Fibroblast of lung (primary cell): ENCODE results near the gene POU4F1. TPM values are rescaled to one million over a fixed set of nuclear protein-coding genes. Genes with fewer than 3 reads are reported as not detected.
A peak's percentile ranks its signal among the peaks of the same experiment; 100 is the strongest.

Experiments
- DNase-seq, 2 donors: peaks; one replicate each; pipeline versions ENCODE4 v3.0.0 to v3.0.0-alpha.2; 2010; ENCODE audit warnings: low read depth in 2 of 2
- H2AFZ ChIP-seq: 2 replicates; pipeline ENCODE4 v1.5.1; 2012; ENCODE audit warnings: low read length, control low read depth, inconsistent platforms
- H3K27ac ChIP-seq: 2 replicates; pipeline ENCODE4 v1.5.1; 2011; ENCODE audit warnings: low read length, control low read depth; ENCODE audit not compliant: insufficient read depth
- H3K27me3 ChIP-seq: 2 replicates; pipeline ENCODE4 v1.5.1; 2011; ENCODE audit warnings: mild to moderate bottlenecking, low read length; ENCODE audit not compliant: control insufficient read depth, insufficient read depth
- H3K36me3 ChIP-seq: 2 replicates; pipeline ENCODE4 v1.5.1; 2011; ENCODE audit warnings: low read length; ENCODE audit not compliant: control insufficient read depth, insufficient read depth
- H3K4me1 ChIP-seq: 2 replicates; pipeline ENCODE4 v1.5.1; 2011; ENCODE audit warnings: low read length; ENCODE audit not compliant: control insufficient read depth, insufficient read depth; ENCODE audit errors: extremely low read depth
- H3K4me2 ChIP-seq: 2 replicates; pipeline ENCODE4 v1.5.1; 2011; ENCODE audit warnings: low read length, control low read depth; ENCODE audit not compliant: insufficient read depth; ENCODE audit errors: extremely low read depth
- H3K4me3 ChIP-seq, 4 experiments: fragments of 200-600 bp in 1 of 4; sonication (generic) in 1 of 4; replicated peaks in 1 of 4; 2 replicates each; pipeline ENCODE4 v1.5.1; 2011 to 2016; ENCODE audit warnings: low read length in 4 of 4, low read depth in 3 of 4, mild to moderate bottlenecking in 3 of 4, control low read depth in 2 of 4, inconsistent platforms in 1 of 4, mixed read lengths in 1 of 4; ENCODE audit not compliant: insufficient read depth in 1 of 4; ENCODE audit errors: control extremely low read depth in 1 of 4
- H3K79me2 ChIP-seq: 2 replicates; pipeline ENCODE4 v1.5.1; 2012; ENCODE audit warnings: mild to moderate bottlenecking, low read length, inconsistent platforms; ENCODE audit not compliant: control insufficient read depth, insufficient read depth
- H3K9ac ChIP-seq: 2 replicates; pipeline ENCODE4 v1.5.1; 2011; ENCODE audit warnings: mild to moderate bottlenecking, low read length, control low read depth; ENCODE audit not compliant: insufficient read depth
- H3K9me3 ChIP-seq: 2 replicates; pipeline ENCODE4 v1.5.1; 2012; ENCODE audit warnings: low read depth, low read length; ENCODE audit not compliant: control insufficient read depth, insufficient read depth
- H4K20me1 ChIP-seq: 2 replicates; pipeline ENCODE4 v1.5.1; 2011; ENCODE audit warnings: low read length; ENCODE audit not compliant: control insufficient read depth, insufficient read depth; ENCODE audit errors: extremely low read depth
- EZH2 ChIP-seq: IDR thresholded peaks from 2 replicates; pipeline ENCODE4 v1.5.1; 2012; ENCODE audit warnings: low read length, control low read depth, mild to moderate bottlenecking; ENCODE audit errors: missing control alignments
- polyA plus RNA-seq, 2 donors: library from polyadenylated mRNA; depleted of rRNA in 1 of 2; stranded (reverse) in 1 of 2; unstranded in 1 of 2; fragments of >200 nt; gene quantifications; 2 replicates each; pipeline ENCODE4 v1.2.1, GENCODE V29; 2011 to 2012; ENCODE audit warnings: missing spikeins in 1 of 2
- total RNA-seq: library from RNA; depleted of rRNA; stranded (reverse); fragments of >200 nt; gene quantifications from 2 replicates; pipeline ENCODE4 v1.2.1, GENCODE V29; 2014
- TF ChIP-seq, protein P1 (sequence below), 2 donors: IDR thresholded peaks in 1 of 2; conservative IDR thresholded peaks in 1 of 2; 1 replicate in 1 of 2; 2 replicates in 1 of 2; pipeline ENCODE4 v1.5.1; 2011 to 2012; ENCODE audit warnings: low read length in 2 of 2, control low read depth in 1 of 2, inconsistent platforms in 1 of 2, low read depth in 1 of 2, mild to moderate bottlenecking in 1 of 2

POU4F1 gene
- total and polyA plus RNA-seq, 2 donors (not counting 1 experiment from before 2014, with no cell fraction given), result not detected

DNA sequence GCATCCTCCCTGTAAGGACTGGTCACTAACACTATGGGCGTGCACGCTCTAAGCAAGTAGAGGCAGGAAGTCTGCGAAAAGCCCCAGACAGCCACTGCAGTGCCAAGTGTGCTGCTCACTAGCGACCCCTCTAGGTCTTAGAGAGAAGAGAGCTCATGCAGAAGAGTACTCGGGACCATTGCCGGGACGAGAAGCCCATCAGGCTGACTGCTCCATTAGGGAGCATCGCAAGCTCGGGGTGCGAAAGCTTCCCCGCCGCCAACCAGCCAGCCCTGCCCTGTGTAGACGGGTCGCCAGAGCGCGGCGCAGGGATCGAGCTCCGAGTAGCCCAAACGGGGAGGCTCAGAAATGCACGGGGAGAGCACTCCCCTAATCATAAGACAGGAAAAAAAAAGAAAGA lies 16.6 kb downstream of the POU4F1 start:
- peaks cover 10% of the 10 kb centered on the region for H3K27me3 ChIP-seq
- no peaks in the 10 kb centered on the region for H4K20me1 ChIP-seq
- no peaks in the 10 kb centered on the region for H3K4me1 ChIP-seq
- no peak overlapping the region for H3K4me3 ChIP-seq
- H3K9ac ChIP-seq, result no peak overlapping the region
- no peak for TF ChIP-seq EZH2
- TF ChIP-seq, protein P1, sequence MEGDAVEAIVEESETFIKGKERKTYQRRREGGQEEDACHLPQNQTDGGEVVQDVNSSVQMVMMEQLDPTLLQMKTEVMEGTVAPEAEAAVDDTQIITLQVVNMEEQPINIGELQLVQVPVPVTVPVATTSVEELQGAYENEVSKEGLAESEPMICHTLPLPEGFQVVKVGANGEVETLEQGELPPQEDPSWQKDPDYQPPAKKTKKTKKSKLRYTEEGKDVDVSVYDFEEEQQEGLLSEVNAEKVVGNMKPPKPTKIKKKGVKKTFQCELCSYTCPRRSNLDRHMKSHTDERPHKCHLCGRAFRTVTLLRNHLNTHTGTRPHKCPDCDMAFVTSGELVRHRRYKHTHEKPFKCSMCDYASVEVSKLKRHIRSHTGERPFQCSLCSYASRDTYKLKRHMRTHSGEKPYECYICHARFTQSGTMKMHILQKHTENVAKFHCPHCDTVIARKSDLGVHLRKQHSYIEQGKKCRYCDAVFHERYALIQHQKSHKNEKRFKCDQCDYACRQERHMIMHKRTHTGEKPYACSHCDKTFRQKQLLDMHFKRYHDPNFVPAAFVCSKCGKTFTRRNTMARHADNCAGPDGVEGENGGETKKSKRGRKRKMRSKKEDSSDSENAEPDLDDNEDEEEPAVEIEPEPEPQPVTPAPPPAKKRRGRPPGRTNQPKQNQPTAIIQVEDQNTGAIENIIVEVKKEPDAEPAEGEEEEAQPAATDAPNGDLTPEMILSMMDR (conservative IDR thresholded peaks at IDR 0.05 in 1 of 2, IDR thresholded peaks at IDR 0.05 in 1 of 2; ENCODE audit: low read depth in 1 of 2, low read length in 2 of 2), result peak; percentile 13 to 32
- no peak overlapping the region for H3K4me2 ChIP-seq
- H3K36me3 ChIP-seq, result no peaks in the 10 kb centered on the region
- no peak overlapping the region for H2AFZ ChIP-seq
- peak in 1 of 2 donors; percentile 8 for DNase-seq
- H3K27ac ChIP-seq, result no peak overlapping the region
- no peaks in the 10 kb centered on the region for H3K79me2 ChIP-seq
- no peaks in the 10 kb centered on the region for H3K9me3 ChIP-seq

DNA sequence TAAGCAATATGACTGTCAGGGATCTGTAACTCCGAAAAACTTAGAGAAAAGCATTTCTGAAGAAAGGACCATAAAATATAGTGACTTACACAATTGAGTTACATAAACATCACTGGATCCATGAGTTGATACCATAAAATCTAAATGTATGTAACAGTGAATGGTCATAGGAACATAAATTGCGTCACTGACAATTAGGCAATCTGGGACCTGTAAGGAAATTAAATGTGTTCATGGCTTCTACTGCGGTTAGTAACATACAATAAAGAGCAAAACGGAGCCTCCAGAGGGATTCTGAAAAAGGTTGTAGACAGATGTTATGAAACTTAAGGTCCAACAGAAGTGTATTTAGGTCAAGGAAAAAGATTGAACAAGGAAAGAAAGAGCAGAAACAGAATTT lies 27.1 kb downstream of the POU4F1 start:
- no peaks in the 10 kb centered on the region for H3K4me1 ChIP-seq
- no peaks in the 10 kb centered on the region for H4K20me1 ChIP-seq
- no peak overlapping the region for H2AFZ ChIP-seq
- TF ChIP-seq EZH2, result no peak
- TF ChIP-seq, protein P1 (conservative IDR thresholded peaks at IDR 0.05 in 1 of 2, IDR thresholded peaks at IDR 0.05 in 1 of 2; ENCODE audit: low read depth in 1 of 2, low read length in 2 of 2), result no peak
- no peak overlapping the region for H3K4me2 ChIP-seq
- H3K27ac ChIP-seq, result no peak overlapping the region
- no peak overlapping the region for H3K4me3 ChIP-seq
- no peaks in the 10 kb centered on the region for H3K27me3 ChIP-seq
- no peak overlapping the region for H3K9ac ChIP-seq
- no peak for DNase-seq
- no peaks in the 10 kb centered on the region for H3K79me2 ChIP-seq
- no peaks in the 10 kb centered on the region for H3K36me3 ChIP-seq
- no peaks in the 10 kb centered on the region for H3K9me3 ChIP-seq

DNA sequence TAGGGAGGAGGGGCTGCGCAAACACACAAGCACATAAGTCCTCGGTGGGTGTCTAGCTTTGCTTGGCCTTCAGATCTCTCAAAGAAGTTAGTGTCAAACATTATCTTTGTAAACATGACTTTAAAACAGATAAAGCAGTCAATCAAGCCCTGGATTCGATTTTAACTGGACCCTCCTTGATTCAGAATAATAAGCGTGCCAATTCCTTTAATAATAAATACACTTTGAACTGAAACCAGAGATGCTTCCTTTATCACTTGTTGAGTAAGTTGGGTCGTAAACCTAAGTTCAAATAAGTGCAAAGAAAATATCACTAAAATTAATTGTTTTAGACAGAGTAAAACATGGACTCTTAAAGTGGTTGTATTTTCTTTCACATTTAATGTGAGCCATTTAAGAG lies 30.9 kb downstream of the POU4F1 start:
- no peaks in the 10 kb centered on the region for H4K20me1 ChIP-seq
- no peak overlapping the region for H3K9ac ChIP-seq
- H2AFZ ChIP-seq, result no peak overlapping the region
- DNase-seq, result no peak
- no peaks in the 10 kb centered on the region for H3K9me3 ChIP-seq
- no peaks in the 10 kb centered on the region for H3K4me1 ChIP-seq
- no peak overlapping the region for H3K27ac ChIP-seq
- H3K79me2 ChIP-seq, result no peaks in the 10 kb centered on the region
- TF ChIP-seq EZH2, result no peak
- TF ChIP-seq, protein P1 (conservative IDR thresholded peaks at IDR 0.05 in 1 of 2, IDR thresholded peaks at IDR 0.05 in 1 of 2; ENCODE audit: low read depth in 1 of 2, low read length in 2 of 2), result no peak
- H3K36me3 ChIP-seq, result no peaks in the 10 kb centered on the region
- H3K4me2 ChIP-seq, result no peak overlapping the region
- no peaks in the 10 kb centered on the region for H3K27me3 ChIP-seq
- no peak overlapping the region for H3K4me3 ChIP-seq
